Stimulated activated CD8-positive, alpha-beta memory T cell treated with anti-CD3 and anti-CD28 coated beads, Interleukin-7, amount 100 ng/mL, for 1 hour (primary cell): ENCODE measurements around the gene TMIGD2.
"Not testable (repeated sequence)": the region's sequence is repeated elsewhere in the genome, so short reads cannot be mapped to it uniquely, and the experiment has no call there.

ENCODE experiments used
- DNase-seq, 2 donors: peaks; one replicate each; pipeline ENCODE4 v3.0.0-alpha.2; 2020; ENCODE audit warnings: low read depth in 2 of 2

The TMIGD2 gene

GRCh38 chr19:4295972-4296771 lies 6.0 kb downstream of the TMIGD2 start:
- no peak for DNase-seq

- DNase-seq, result no peak
These were observed 7.8 kb downstream of the TMIGD2 start for GRCh38 chr19:4294389-4294788.

- DNase-seq, result no peak
These were observed 9.7 kb downstream of the TMIGD2 start for GRCh38 chr19:4292515-4292914.

GRCh38 chr19:4291184-4291732 lies 10.9 kb downstream of the TMIGD2 start:
- no peak for DNase-seq

GRCh38 chr19:4288091-4288777 lies 14.0 kb downstream of the TMIGD2 start:
- DNase-seq, result no peak

- DNase-seq, result not testable (repeated sequence)
These were observed 16.0 kb downstream of the TMIGD2 start for GRCh38 chr19:4286141-4286540.

- no peak for DNase-seq
These were observed 17.2 kb downstream of the TMIGD2 start for GRCh38 chr19:4284974-4285373.

- DNase-seq, result no peak
These were observed 17.8 kb downstream of the TMIGD2 start for GRCh38 chr19:4284176-4284958.

GRCh38 chr19:4279530-4280422 lies 22.4 kb downstream of the TMIGD2 start:
- DNase-seq, result no peak

GRCh38 chr19:4279267-4279529 lies 23.0 kb downstream of the TMIGD2 start:
- no peak for DNase-seq

- no peak for DNase-seq
These were observed 23.5 kb downstream of the TMIGD2 start, which contains the start of gene SHD for GRCh38 chr19:4278419-4279266. SHD (plus strand) TSS chr19:4279266; CDS start chr19:4280064, 798 bp downstream.

GRCh38 chr19:4278010-4278409 lies 24.2 kb downstream of the TMIGD2 start:
- no peak for DNase-seq

GRCh38 chr19:4277191-4277696 lies 24.9 kb downstream of the TMIGD2 start:
- DNase-seq, result no peak

- DNase-seq, result not testable (repeated sequence)
These were observed 27.9 kb downstream of the TMIGD2 start for GRCh38 chr19:4274321-4274686.

GRCh38 chr19:4272894-4273293 lies 29.3 kb downstream of the TMIGD2 start:
- DNase-seq, result no peak

- DNase-seq, result no peak
These were observed 33.3 kb downstream of the TMIGD2 start for GRCh38 chr19:4268816-4269430.

- no peak for DNase-seq
These were observed 34.0 kb downstream of the TMIGD2 start for GRCh38 chr19:4267901-4268815.

GRCh38 chr19:4267101-4267900 lies 34.9 kb downstream of the TMIGD2 start:
- DNase-seq, result peak; percentile 20 to 45
